Measurements from ENCODE around the gene PUDP.

DNA sequence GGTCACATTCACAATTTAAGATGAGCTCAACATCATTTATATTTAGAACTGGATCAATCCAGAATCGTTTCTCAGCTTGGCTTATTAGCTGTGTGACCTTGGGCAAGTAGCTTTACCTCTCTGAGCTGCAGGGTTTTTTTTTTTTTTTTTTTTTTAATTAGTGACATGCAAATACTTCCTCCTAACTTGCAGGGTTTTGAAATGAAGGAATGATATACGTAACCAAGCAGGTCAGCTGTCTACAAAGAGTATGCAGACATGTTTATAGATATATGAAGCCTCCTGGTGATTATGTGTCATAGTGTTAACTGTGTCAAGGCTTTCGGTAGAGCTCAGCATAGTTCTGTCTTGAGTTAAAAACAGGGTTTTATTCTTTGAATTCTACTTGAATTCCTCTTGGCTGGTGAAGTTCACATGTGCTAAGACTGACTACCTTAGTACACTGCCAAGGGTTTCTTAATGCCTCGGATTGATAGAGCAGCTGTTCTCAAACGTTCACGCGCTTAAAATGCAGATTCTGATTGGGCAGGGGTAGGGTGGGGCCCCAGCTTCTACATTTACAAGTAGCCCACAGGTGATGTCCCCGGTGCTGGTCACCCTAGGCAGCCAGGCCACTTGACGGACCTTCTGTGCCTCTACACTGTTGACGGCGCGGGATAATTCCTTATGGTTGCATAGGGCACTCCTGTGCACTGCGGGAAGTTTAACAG, 1.1 kb downstream of the PUDP start:
- TF ChIP-seq POLR2A (IDR thresholded peaks at IDR 0.05) = no peak
- TF ChIP-seq, protein P1, sequence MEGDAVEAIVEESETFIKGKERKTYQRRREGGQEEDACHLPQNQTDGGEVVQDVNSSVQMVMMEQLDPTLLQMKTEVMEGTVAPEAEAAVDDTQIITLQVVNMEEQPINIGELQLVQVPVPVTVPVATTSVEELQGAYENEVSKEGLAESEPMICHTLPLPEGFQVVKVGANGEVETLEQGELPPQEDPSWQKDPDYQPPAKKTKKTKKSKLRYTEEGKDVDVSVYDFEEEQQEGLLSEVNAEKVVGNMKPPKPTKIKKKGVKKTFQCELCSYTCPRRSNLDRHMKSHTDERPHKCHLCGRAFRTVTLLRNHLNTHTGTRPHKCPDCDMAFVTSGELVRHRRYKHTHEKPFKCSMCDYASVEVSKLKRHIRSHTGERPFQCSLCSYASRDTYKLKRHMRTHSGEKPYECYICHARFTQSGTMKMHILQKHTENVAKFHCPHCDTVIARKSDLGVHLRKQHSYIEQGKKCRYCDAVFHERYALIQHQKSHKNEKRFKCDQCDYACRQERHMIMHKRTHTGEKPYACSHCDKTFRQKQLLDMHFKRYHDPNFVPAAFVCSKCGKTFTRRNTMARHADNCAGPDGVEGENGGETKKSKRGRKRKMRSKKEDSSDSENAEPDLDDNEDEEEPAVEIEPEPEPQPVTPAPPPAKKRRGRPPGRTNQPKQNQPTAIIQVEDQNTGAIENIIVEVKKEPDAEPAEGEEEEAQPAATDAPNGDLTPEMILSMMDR (IDR thresholded peaks at IDR 0.05) = no peak
